Measurements from ENCODE around the gene PRR35.

The PRR35 gene

DNA sequence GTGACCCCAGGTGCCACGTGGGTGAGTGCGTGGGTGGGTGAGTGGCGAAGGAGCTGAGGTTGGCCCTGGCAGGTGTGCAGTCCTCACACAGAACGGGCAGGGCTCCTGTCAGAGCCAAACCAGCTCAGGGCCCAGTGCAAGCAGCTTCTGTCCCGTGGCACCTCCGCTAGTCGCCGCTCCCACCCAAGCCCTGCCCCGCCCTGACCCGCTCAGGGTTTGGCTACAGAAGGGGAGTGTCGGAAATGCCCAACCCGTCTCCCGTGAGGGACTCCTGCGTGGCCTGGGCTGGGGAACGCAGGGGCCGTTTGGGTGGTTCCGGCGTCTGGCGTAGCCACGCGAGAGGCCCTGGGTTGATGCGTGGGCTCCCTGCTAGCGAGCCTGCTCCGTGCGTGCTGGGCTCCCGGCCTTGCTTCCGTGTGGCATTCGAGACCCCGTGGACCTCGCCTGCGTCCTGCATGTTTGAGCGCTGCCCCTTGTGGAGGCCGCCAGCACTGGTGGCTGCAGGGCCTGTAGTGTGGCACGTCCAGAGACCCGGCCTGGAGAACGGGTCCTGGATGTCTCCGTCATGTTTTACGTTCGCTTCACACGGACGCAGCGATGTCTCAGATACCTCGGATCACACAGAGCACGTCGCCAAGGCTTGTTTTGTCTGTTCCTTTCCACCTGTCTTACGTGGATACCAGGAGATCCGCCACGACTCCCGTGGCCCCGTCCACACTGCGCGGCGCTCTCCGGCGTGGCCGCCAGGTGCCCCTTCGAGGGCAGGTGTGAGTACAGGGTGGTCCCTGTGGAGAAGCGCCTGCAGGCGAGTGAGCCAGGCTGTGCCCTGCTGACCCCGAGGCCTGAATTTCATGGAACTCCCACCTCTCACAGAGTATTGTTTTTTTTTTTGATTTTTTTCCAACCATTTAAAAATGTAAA, 22.5 kb upstream of the PRR35 start:
- no peak for DNase-seq (ENCODE audit: extremely low spot score)
- ChIA-PET CTCF (no interaction called here), POLR2A (no interaction called here)
- no peak for TF ChIP-seq ZNF384 (IDR thresholded peaks at IDR 0.05)
- TF ChIP-seq L3MBTL2 (conservative IDR thresholded peaks at IDR 0.05), result no peak
- no peak for TF ChIP-seq SP1 (IDR thresholded peaks at IDR 0.05)
- TF ChIP-seq, protein P1, sequence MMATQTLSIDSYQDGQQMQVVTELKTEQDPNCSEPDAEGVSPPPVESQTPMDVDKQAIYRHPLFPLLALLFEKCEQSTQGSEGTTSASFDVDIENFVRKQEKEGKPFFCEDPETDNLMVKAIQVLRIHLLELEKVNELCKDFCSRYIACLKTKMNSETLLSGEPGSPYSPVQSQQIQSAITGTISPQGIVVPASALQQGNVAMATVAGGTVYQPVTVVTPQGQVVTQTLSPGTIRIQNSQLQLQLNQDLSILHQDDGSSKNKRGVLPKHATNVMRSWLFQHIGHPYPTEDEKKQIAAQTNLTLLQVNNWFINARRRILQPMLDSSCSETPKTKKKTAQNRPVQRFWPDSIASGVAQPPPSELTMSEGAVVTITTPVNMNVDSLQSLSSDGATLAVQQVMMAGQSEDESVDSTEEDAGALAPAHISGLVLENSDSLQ (IDR thresholded peaks at IDR 0.05), result no peak
- no peak for TF ChIP-seq FOXK2 (IDR thresholded peaks at IDR 0.05)
- TF ChIP-seq HDGF (IDR thresholded peaks at IDR 0.05; ENCODE audit: borderline replicate concordance), result no peak

DNA sequence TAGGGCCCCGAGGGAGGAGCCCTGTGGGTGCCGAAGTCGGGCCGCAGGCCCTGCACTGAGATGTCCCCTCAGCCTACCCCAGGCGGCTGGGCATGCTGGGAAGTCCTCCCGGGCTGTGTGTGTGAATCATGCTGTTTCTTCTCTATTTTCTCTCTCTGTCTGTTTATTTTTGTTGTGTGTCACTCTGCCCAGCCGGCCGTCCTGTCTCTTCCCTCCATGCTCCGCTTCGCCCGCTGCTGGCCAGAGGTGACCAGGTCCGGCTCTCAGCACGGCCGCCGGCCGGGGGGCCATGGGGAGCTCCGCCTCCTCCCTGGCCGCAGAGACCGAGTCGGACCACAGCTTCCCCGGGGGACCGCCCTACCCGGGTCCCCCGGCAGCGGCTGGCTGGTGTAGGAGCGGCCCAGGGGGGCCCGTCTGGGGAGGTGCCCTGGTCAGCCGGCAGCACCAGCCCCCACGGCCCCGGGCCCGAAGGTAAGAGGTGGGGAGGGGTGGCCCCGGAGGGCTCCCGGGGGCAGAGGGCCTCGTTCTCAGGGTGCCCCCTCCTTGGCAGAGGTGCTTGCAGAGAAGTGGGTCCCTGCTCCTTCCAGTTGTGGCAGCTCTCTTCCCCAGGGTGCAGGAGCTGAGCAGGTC, 20.2 kb upstream of the PRR35 start:
- POLR2A ChIA-PET, result interaction anchor here (1.6 kb wide), 1 partner anchor 13 kb away, joined by 5 read pairs; the partner anchor contains the start of gene CAPN15
- DNase-seq (ENCODE audit: extremely low spot score), result no peak
- CTCF ChIA-PET, result no interaction called here
- TF ChIP-seq BHLHE40 (IDR thresholded peaks at IDR 0.05; ENCODE audit: borderline replicate concordance) (no peak), ZNF384 (IDR thresholded peaks at IDR 0.05) (no peak), ARNT (IDR thresholded peaks at IDR 0.05) (no peak), SUZ12 (IDR thresholded peaks at IDR 0.05) (no peak), CTBP1 (IDR thresholded peaks at IDR 0.05; ENCODE audit: borderline replicate concordance) (no peak), FOXK2 (IDR thresholded peaks at IDR 0.05) (no peak), L3MBTL2 (conservative IDR thresholded peaks at IDR 0.05) (no peak), LEF1 (IDR thresholded peaks at IDR 0.05; ENCODE audit: borderline replicate concordance) (no peak)

DNA sequence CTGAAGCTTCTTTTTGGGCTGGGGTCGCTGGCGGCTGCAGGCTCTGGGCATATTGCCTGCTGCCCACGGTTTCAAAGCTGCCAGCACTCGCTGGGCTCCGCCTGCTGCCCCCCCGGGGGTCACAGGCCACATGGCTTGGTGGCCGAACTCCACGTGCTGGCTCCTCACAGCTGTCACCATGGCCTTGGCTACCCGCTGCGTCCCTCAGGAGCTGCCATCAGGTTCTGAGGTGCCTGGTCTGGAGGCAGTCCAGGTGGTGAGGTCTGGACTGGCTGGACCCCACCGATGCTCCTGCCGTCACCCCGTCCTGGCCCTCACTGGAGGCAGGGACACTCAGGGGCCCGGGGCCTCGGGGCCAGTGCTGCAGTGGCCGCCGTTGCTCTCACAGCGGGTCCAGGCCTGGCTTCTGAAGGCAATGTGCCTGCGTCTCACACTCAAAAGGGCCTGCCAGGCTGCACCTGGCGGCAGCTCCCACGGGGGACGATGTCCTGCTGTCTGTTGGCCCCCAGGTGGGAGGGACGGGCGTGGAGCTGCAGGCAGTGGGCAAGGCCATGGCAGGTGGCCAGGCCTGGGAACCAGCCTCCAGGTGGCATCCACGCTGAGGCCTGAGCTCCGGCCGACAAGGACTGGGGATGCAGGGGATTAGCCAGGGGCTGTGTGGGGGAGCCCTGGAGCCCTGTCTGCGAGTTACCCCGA, 19.4 kb upstream of the PRR35 start:
- POLR2A ChIA-PET, result interaction anchor here (1.6 kb wide), 1 partner anchor 14 kb away, joined by 5 read pairs; the partner anchor contains the start of gene CAPN15
- no peak for TF ChIP-seq SP1 (IDR thresholded peaks at IDR 0.05)
- TF ChIP-seq, protein P1 (IDR thresholded peaks at IDR 0.05), result no peak
- TF ChIP-seq FOXM1 (IDR thresholded peaks at IDR 0.05; ENCODE audit: borderline replicate concordance), result no peak
- no peak for TF ChIP-seq FOXK2 (IDR thresholded peaks at IDR 0.05)
- no peak for TF ChIP-seq L3MBTL2 (conservative IDR thresholded peaks at IDR 0.05)
- TF ChIP-seq SUZ12 (IDR thresholded peaks at IDR 0.05), result no peak
- TF ChIP-seq CTBP1 (IDR thresholded peaks at IDR 0.05; ENCODE audit: borderline replicate concordance), result no peak
- TF ChIP-seq BHLHE40 (IDR thresholded peaks at IDR 0.05; ENCODE audit: borderline replicate concordance), result no peak
- TF ChIP-seq ARNT (IDR thresholded peaks at IDR 0.05), result no peak
- TF ChIP-seq TARDBP (IDR thresholded peaks at IDR 0.05), result no peak
- no peak for TF ChIP-seq NFRKB (IDR thresholded peaks at IDR 0.05)
- TF ChIP-seq HDGF (IDR thresholded peaks at IDR 0.05; ENCODE audit: borderline replicate concordance), result no peak
- no peak for TF ChIP-seq ZNF384 (IDR thresholded peaks at IDR 0.05)
- no peak for TF ChIP-seq FOXA1 (IDR thresholded peaks at IDR 0.05)
- no peak for TF ChIP-seq LEF1 (IDR thresholded peaks at IDR 0.05; ENCODE audit: borderline replicate concordance)
- TF ChIP-seq ELF4 (IDR thresholded peaks at IDR 0.05), result no peak
- CTCF ChIA-PET, result no interaction called here
- DNase-seq (ENCODE audit: extremely low spot score), result no peak

DNA sequence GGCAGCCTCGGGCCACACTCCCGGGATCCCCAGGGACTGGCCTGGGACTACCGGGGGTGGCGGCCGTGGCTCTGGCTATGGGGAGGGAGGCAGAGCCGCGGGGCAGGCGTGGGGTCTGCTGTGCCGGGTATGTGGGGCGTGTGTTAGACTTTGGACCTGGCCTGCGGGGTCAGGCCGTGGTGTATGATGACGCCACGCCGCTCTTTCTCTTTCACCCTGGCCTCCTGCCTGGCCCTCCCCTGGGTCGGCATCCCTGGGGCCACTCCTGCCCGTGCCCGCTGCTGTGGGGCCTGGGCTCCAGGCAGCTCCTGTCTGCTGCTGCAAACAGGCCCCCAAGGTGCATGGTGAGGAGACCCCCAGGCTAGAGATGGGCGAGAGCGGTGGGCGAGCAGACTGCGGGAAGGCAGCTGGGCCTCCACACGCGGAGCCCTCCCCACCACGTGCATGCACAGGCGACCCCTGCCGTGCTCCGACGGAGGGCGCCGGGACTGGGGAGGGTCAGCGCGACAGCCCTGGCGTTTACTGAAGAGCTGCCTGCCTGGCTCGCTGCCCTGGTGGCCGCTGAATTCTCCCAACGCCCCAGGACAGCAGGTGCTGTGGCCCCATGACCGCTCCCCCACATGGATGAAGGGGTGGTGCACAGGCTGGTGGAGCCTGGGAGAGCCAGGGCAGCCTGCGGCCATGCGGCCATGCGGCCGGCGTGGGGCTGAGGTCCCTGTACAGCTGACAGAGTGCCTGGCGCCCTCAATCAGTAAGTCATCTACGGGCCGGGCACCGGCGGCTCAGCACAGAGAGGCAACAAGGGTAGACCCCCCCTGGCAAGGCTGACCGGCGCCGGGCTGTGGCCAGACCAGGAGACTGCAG, 16.7 kb upstream of the PRR35 start:
- ChIA-PET POLR2A (no interaction called here), CTCF (interaction anchor here (1.1 kb wide), 1 partner anchor 27 kb away, joined by 3 read pairs; no protein-coding TSS in a partner anchor)
- DNase-seq (ENCODE audit: extremely low spot score), result no peak
- no peak for TF ChIP-seq ZNF384 (IDR thresholded peaks at IDR 0.05)
- no peak for TF ChIP-seq ELF4 (IDR thresholded peaks at IDR 0.05)

DNA sequence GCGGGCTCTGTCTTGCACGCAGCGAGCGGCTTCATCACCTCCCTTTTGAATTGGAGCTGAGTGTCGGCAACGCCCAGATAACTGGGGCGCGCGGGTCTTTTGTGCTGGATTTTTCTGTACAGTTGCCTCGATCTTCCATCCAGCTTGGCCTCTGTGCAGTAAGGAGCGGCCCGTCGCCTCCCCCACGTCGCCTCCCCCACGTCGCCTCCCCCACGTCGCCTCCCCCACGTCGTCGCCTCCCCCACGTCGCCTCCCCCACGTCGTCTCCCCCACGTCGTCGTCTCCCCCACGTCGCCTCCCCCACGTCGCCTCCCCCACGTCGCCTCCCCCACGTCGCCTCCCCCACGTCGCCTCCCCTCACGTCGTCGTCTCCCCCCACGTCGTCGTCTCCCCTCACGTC, 15.7 kb upstream of the PRR35 start:
- ChIA-PET POLR2A (no interaction called here), CTCF (no interaction called here)
- TF ChIP-seq FOXA1 (IDR thresholded peaks at IDR 0.05) (no peak), CTBP1 (IDR thresholded peaks at IDR 0.05; ENCODE audit: borderline replicate concordance) (no peak), L3MBTL2 (conservative IDR thresholded peaks at IDR 0.05) (no peak), FOXM1 (IDR thresholded peaks at IDR 0.05; ENCODE audit: borderline replicate concordance) (no peak), HDGF (IDR thresholded peaks at IDR 0.05; ENCODE audit: borderline replicate concordance) (no peak), SUZ12 (IDR thresholded peaks at IDR 0.05) (no peak), SP1 (IDR thresholded peaks at IDR 0.05) (no peak), FOXK2 (IDR thresholded peaks at IDR 0.05) (no peak), LEF1 (IDR thresholded peaks at IDR 0.05; ENCODE audit: borderline replicate concordance) (no peak), NFRKB (IDR thresholded peaks at IDR 0.05) (no peak), BHLHE40 (IDR thresholded peaks at IDR 0.05; ENCODE audit: borderline replicate concordance) (no peak), TARDBP (IDR thresholded peaks at IDR 0.05) (no peak), ZNF384 (IDR thresholded peaks at IDR 0.05) (no peak), ARNT (IDR thresholded peaks at IDR 0.05) (no peak), ELF4 (IDR thresholded peaks at IDR 0.05) (no peak)
- TF ChIP-seq, protein P1 (IDR thresholded peaks at IDR 0.05), result no peak
- DNase-seq (ENCODE audit: extremely low spot score), result no peak
